SK-N-SH treated with all-trans-retinoic acid at 6 μM for 48 hours (cell line): ENCODE data around the gene SHC4.

ENCODE experiments used
- ARNTL ChIP-seq: fragments of 450-650 bp; formaldehyde crosslinking; IDR thresholded peaks from 2 replicates; pipeline ENCODE4 v1.5.0; 2020; ENCODE audit warnings: low read depth, mild to moderate bottlenecking, moderate library complexity, borderline replicate concordance
- GLIS3 ChIP-seq: fragments of 250-450 bp; sonication (Bioruptor Pico); IDR thresholded peaks from 2 replicates; pipeline ENCODE4 v1.5.0; 2020; ENCODE audit warnings: mild to moderate bottlenecking, moderate library complexity
- RARB ChIP-seq: fragments of 250-450 bp; sonication (Bioruptor Pico); IDR thresholded peaks from 2 replicates; pipeline ENCODE4 v1.8.0; 2021; ENCODE audit warnings: mild to moderate bottlenecking, moderate library complexity
- TOX ChIP-seq: fragments of 250-450 bp; sonication (Bioruptor Pico); IDR thresholded peaks from 2 replicates; pipeline ENCODE4 v1.8.0; 2021; ENCODE audit warnings: mild to moderate bottlenecking, moderate library complexity, borderline replicate concordance
- ZFP3 ChIP-seq: fragments of 250-450 bp; sonication (Bioruptor Pico); IDR thresholded peaks from 2 replicates; pipeline ENCODE4 v1.5.0; 2020; ENCODE audit warnings: mild to moderate bottlenecking, moderate library complexity
- ZFP30 ChIP-seq: fragments of 450-650 bp; formaldehyde crosslinking; IDR thresholded peaks from 2 replicates; pipeline ENCODE4 v1.5.0; 2022; ENCODE audit warnings: mild to moderate bottlenecking, moderate library complexity
- ZNF565 ChIP-seq: fragments of 450-650 bp; formaldehyde crosslinking; conservative IDR thresholded peaks from 2 replicates; pipeline ENCODE4 v1.5.0; 2020; ENCODE audit warnings: low read depth, mild to moderate bottlenecking, moderate library complexity
- ZNF70 ChIP-seq: fragments of 450-650 bp; formaldehyde crosslinking; IDR thresholded peaks from 2 replicates; pipeline ENCODE4 v1.5.0; 2020; ENCODE audit warnings: mild to moderate bottlenecking, moderate library complexity
- TF ChIP-seq, protein P1 (sequence below): fragments of 250-450 bp; sonication (Bioruptor Pico); IDR thresholded peaks from 2 replicates; pipeline ENCODE4 v1.5.1; 2020; ENCODE audit warnings: low read depth, mild to moderate bottlenecking, moderate library complexity
- TF ChIP-seq, protein P2 (sequence below): fragments of 250-450 bp; sonication (Bioruptor Pico); IDR thresholded peaks from 2 replicates; pipeline ENCODE4 v1.8.0; 2020; ENCODE audit warnings: mild to moderate bottlenecking, moderate library complexity, borderline replicate concordance

DNA sequence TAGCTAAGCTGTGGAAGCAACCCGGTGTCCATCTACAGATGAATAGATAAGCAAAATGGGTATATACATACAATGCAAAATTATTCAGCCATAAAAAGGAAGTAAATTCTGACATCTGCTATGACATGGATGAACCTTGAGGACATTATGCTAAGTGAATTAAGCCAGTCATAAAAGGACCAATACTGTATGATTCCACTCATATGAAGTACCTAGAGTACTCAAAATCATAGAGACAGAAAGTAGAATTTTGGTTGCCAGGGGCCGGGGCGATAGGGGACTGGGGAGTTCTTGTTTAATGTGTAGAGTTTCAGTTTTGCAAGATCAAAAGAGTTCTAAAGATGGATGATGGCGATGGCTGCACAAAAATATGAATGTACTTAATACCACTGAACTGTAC lies 75.5 kb downstream of the SHC4 start:
- TF ChIP-seq, protein P1, sequence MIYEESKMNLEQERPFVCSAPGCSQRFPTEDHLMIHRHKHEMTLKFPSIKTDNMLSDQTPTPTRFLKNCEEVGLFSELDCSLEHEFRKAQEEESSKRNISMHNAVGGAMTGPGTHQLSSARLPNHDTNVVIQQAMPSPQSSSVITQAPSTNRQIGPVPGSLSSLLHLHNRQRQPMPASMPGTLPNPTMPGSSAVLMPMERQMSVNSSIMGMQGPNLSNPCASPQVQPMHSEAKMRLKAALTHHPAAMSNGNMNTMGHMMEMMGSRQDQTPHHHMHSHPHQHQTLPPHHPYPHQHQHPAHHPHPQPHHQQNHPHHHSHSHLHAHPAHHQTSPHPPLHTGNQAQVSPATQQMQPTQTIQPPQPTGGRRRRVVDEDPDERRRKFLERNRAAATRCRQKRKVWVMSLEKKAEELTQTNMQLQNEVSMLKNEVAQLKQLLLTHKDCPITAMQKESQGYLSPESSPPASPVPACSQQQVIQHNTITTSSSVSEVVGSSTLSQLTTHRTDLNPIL = no peak
- TF ChIP-seq ZFP30 (CRISPR knock-in tag) (no peak), ZNF70 (no peak), RARB (CRISPR knock-in tag) (no peak), ZNF565 (CRISPR knock-in tag) (no peak), GLIS3 (CRISPR knock-in tag) (no peak), ZFP3 (no peak), ARNTL (no peak), TOX (no peak)
- TF ChIP-seq, protein P2, sequence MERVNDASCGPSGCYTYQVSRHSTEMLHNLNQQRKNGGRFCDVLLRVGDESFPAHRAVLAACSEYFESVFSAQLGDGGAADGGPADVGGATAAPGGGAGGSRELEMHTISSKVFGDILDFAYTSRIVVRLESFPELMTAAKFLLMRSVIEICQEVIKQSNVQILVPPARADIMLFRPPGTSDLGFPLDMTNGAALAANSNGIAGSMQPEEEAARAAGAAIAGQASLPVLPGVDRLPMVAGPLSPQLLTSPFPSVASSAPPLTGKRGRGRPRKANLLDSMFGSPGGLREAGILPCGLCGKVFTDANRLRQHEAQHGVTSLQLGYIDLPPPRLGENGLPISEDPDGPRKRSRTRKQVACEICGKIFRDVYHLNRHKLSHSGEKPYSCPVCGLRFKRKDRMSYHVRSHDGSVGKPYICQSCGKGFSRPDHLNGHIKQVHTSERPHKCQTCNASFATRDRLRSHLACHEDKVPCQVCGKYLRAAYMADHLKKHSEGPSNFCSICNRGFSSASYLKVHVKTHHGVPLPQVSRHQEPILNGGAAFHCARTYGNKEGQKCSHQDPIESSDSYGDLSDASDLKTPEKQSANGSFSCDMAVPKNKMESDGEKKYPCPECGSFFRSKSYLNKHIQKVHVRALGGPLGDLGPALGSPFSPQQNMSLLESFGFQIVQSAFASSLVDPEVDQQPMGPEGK (CRISPR knock-in tag) = no peak
